AG09309 (cell line): ENCODE results near the gene COL2A1.

Source experiments
- DNase-seq: peaks from one replicate; pipeline ENCODE4 v3.0.0-alpha.2; 2010; ENCODE audit warnings: low read depth
- H3K4me3 ChIP-seq: 2 replicates; pipeline ENCODE4 v1.5.1; 2011; ENCODE audit warnings: mild to moderate bottlenecking, low read depth, low read length, moderate library complexity; ENCODE audit not compliant: control insufficient read depth
- CTCF ChIP-seq: IDR thresholded peaks from 2 replicates; pipeline ENCODE4 v1.5.1; 2011; ENCODE audit warnings: mild to moderate bottlenecking, low read depth, low read length, inconsistent platforms; ENCODE audit not compliant: insufficient read depth, control insufficient read depth; ENCODE audit errors: missing control alignments

COL2A1 gene

GRCh38 chr12:48008349-48008748 lies 4.1 kb upstream of the COL2A1 start:
- no peak for DNase-seq
- no peak overlapping the region for H3K4me3 ChIP-seq
- no peak for TF ChIP-seq CTCF

DNA sequence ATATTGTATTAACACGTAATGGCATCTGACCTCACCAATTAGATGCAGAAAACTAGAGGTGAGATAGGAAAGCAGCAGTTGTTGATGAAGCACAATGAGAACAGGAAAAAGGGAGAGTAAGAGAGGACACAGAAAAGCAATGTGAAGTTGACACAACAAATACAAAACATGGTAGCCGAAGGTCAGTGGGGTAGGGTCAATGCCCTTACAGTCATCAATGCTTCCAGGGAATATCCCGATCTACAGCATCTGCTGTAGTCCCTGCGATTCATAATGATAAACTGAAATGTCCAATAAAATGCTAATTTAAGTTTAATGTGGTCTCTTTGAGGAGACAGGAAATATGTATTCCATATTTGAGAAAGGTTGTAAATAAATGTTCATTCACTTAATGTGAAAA lies 2.9 kb upstream of the COL2A1 start:
- H3K4me3 ChIP-seq = no peak overlapping the region
- DNase-seq = no peak
- TF ChIP-seq CTCF = no peak

DNA sequence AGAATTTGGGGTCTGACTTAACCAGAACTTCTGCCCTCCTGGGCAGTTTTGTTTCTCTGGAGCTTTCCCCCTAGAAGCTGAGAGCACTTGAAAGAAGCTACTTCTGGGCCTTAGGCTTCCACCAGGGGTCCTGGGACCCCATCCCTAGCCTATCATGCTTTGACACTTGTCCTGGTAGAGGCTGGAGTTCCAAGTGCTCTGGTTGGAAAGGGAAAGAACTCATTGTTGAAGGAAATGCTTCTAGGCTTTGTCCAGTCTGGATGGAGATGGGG lies 1.4 kb upstream of the COL2A1 start:
- no peak for TF ChIP-seq CTCF
- no peak for DNase-seq
- H3K4me3 ChIP-seq = no peak overlapping the region

- no peak for TF ChIP-seq CTCF
- DNase-seq = no peak
- H3K4me3 ChIP-seq = no peak overlapping the region
Measured at GRCh38 chr12:48005001-48005749, 899 bp upstream of the COL2A1 start.

DNA sequence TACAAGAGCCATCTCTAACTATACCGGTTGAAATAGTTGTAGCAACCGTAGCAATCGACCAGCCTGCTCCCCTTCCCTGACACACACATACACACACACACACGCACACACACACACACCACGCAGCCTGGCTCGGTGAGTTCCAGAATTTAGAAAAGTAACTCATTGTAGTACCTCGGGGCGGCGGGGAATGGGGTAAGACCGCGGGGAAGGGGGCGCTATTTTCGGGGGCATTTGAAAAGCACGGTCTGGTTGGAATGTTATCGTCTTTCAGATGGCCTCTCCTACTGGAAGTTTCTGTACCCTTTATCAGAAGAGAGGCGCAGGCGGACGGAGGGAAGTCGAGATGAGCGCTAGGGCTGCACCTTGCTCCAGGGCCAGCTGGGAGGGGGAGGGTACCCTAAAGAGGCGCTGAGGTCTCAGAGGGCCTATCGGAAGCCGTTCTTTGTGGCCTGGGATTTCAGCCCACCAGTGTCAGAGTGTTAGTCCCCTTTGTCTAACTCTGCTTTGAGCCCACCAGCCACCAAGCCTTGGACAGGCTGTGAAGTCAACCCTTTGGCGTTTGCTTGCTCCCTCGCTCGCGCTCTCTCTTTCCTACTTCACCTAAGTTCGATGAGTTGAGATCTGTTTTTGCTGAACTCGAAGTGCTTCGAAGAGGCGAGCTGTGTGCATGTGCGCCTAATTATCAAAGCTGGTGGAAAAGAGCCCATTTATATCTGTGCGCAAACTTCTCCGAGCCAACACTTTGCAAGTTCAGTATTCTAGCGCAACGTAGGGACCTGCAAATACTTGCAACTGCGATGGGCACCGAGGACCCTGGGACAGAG lies 837 bp downstream of the COL2A1 start:
- TF ChIP-seq CTCF = no peak
- no peak for DNase-seq
- H3K4me3 ChIP-seq = no peak overlapping the region

DNA sequence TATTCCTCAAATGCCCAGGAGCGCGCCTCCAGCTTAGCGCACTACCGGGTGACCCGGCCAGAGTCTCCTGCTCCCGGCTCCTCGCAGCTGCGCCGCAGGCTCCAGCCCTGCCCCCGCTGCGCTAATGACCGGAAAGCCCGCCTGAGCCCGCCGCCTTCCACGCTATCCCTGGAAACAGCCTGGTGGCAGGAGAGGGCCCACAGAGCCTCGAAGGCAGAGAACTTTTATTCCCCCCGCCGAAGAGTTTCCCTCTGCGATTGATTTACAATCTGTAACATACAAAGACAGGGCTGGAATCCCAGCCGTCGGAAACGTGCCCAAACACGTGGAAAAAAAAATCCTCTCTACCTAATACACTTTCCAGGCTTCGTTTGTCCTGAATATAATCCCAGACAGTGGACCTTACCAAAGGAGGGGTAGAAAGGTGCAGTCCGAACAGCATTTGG lies 1.5 kb downstream of the COL2A1 start:
- H3K4me3 ChIP-seq = peak overlapping the region; percentile 8
- DNase-seq = no peak
- peak; percentile 11 for TF ChIP-seq CTCF
